GM19463 (cell line): ENCODE data around the gene ACAN.

Source experiments
- ATAC-seq: cut with Tn5 transposase; IDR thresholded peaks from one replicate; pipeline ENCODE4 v1.9.1; 2021; ENCODE audit warnings: mild to moderate bottlenecking, moderate library complexity; ENCODE audit not compliant: unreplicated experiment

Gene ACAN

GRCh38 chr15:88917760-88918159 is 114.5 kb downstream of the ACAN start:
- no peak for ATAC-seq

- ATAC-seq = peak; percentile 79
Measured at GRCh38 chr15:88918738-88919137, 115.5 kb downstream of the ACAN start.

- no peak for ATAC-seq
Measured at GRCh38 chr15:88920186-88920891, 117.1 kb downstream of the ACAN start.

GRCh38 chr15:88920892-88921435 is 117.7 kb downstream of the ACAN start:
- ATAC-seq = peak; percentile 51
